ENCODE results near the gene SNED1.

The SNED1 gene

GRCh38 chr2:241068942-241069810, 70.8 kb downstream of the SNED1 start:
- TF ChIP-seq POU2F2 (IDR thresholded peaks at IDR 0.05; ENCODE audit: low read depth, low read length): no peak
- no peak for TF ChIP-seq POLR2A (IDR thresholded peaks at IDR 0.05; ENCODE audit: low read depth, low read length)
- no peak for TF ChIP-seq TAF1 (IDR thresholded peaks at IDR 0.05; ENCODE audit: low read depth, low read length)
- no peak for TF ChIP-seq PAX5 (IDR thresholded peaks at IDR 0.05; ENCODE audit: insufficient read depth, low read length, severe bottlenecking)
- no peak for TF ChIP-seq POLR2AphosphoS5 (IDR thresholded peaks at IDR 0.05; ENCODE audit: low read depth, low read length)
- TF ChIP-seq SPI1 (IDR thresholded peaks at IDR 0.05; ENCODE audit: low read depth, low read length): no peak
- no peak for FAIRE-seq
- DNase-seq (ENCODE audit: insufficient read length, low spot score): no peak

GRCh38 chr2:241069821-241070281, 71.4 kb downstream of the SNED1 start:
- DNase-seq (ENCODE audit: insufficient read length, low spot score) (no peak), FAIRE-seq (no peak)
- TF ChIP-seq POU2F2 (IDR thresholded peaks at IDR 0.05; ENCODE audit: low read depth, low read length) (no peak), POLR2AphosphoS5 (IDR thresholded peaks at IDR 0.05; ENCODE audit: low read depth, low read length) (no peak), POLR2A (IDR thresholded peaks at IDR 0.05; ENCODE audit: low read depth, low read length) (no peak), SPI1 (IDR thresholded peaks at IDR 0.05; ENCODE audit: low read depth, low read length) (no peak)

- FAIRE-seq: no peak
- TF ChIP-seq TAF1 (IDR thresholded peaks at IDR 0.05; ENCODE audit: low read depth, low read length) (no peak), POU2F2 (IDR thresholded peaks at IDR 0.05; ENCODE audit: low read depth, low read length) (no peak), SPI1 (IDR thresholded peaks at IDR 0.05; ENCODE audit: low read depth, low read length) (no peak), POLR2AphosphoS5 (IDR thresholded peaks at IDR 0.05; ENCODE audit: low read depth, low read length) (no peak), POLR2A (IDR thresholded peaks at IDR 0.05; ENCODE audit: low read depth, low read length) (no peak), PAX5 (IDR thresholded peaks at IDR 0.05; ENCODE audit: insufficient read depth, low read length, severe bottlenecking) (no peak)
- no peak for DNase-seq (ENCODE audit: insufficient read length, low spot score)
Measured at GRCh38 chr2:241070361-241070760, 71.9 kb downstream of the SNED1 start.

GRCh38 chr2:241070811-241071676, 72.6 kb downstream of the SNED1 start:
- no peak for FAIRE-seq
- TF ChIP-seq POU2F2 (IDR thresholded peaks at IDR 0.05; ENCODE audit: low read depth, low read length) (no peak), POLR2A (IDR thresholded peaks at IDR 0.05; ENCODE audit: low read depth, low read length) (no peak), PAX5 (IDR thresholded peaks at IDR 0.05; ENCODE audit: insufficient read depth, low read length, severe bottlenecking) (no peak), SPI1 (IDR thresholded peaks at IDR 0.05; ENCODE audit: low read depth, low read length) (no peak), POLR2AphosphoS5 (IDR thresholded peaks at IDR 0.05; ENCODE audit: low read depth, low read length) (no peak), TAF1 (IDR thresholded peaks at IDR 0.05; ENCODE audit: low read depth, low read length) (no peak)
- no peak for DNase-seq (ENCODE audit: insufficient read length, low spot score)

- no peak for TF ChIP-seq TAF1 (IDR thresholded peaks at IDR 0.05; ENCODE audit: low read depth, low read length)
- no peak for TF ChIP-seq SPI1 (IDR thresholded peaks at IDR 0.05; ENCODE audit: low read depth, low read length)
- no peak for TF ChIP-seq POU2F2 (IDR thresholded peaks at IDR 0.05; ENCODE audit: low read depth, low read length)
- TF ChIP-seq PAX5 (IDR thresholded peaks at IDR 0.05; ENCODE audit: insufficient read depth, low read length, severe bottlenecking): no peak
- no peak for TF ChIP-seq POLR2AphosphoS5 (IDR thresholded peaks at IDR 0.05; ENCODE audit: low read depth, low read length)
- no peak for TF ChIP-seq POLR2A (IDR thresholded peaks at IDR 0.05; ENCODE audit: low read depth, low read length)
- no peak for FAIRE-seq
- DNase-seq (ENCODE audit: insufficient read length, low spot score): no peak
Measured at GRCh38 chr2:241071677-241072111, 73.3 kb downstream of the SNED1 start.

- FAIRE-seq (no peak), DNase-seq (ENCODE audit: insufficient read length, low spot score) (no peak)
- TF ChIP-seq SPI1 (IDR thresholded peaks at IDR 0.05; ENCODE audit: low read depth, low read length) (no peak), PAX5 (IDR thresholded peaks at IDR 0.05; ENCODE audit: insufficient read depth, low read length, severe bottlenecking) (no peak), POU2F2 (IDR thresholded peaks at IDR 0.05; ENCODE audit: low read depth, low read length) (no peak), POLR2AphosphoS5 (IDR thresholded peaks at IDR 0.05; ENCODE audit: low read depth, low read length) (no peak), TAF1 (IDR thresholded peaks at IDR 0.05; ENCODE audit: low read depth, low read length) (no peak)
Measured at GRCh38 chr2:241072151-241072550, 73.7 kb downstream of the SNED1 start.

GRCh38 chr2:241072553-241073165, 74.2 kb downstream of the SNED1 start:
- FAIRE-seq (no peak), DNase-seq (ENCODE audit: insufficient read length, low spot score) (no peak)
- TF ChIP-seq POU2F2 (IDR thresholded peaks at IDR 0.05; ENCODE audit: low read depth, low read length) (no peak), POLR2A (IDR thresholded peaks at IDR 0.05; ENCODE audit: low read depth, low read length) (no peak), POLR2AphosphoS5 (IDR thresholded peaks at IDR 0.05; ENCODE audit: low read depth, low read length) (no peak), SPI1 (IDR thresholded peaks at IDR 0.05; ENCODE audit: low read depth, low read length) (no peak), PAX5 (IDR thresholded peaks at IDR 0.05; ENCODE audit: insufficient read depth, low read length, severe bottlenecking) (no peak), TAF1 (IDR thresholded peaks at IDR 0.05; ENCODE audit: low read depth, low read length) (no peak)

- FAIRE-seq (no peak), DNase-seq (ENCODE audit: insufficient read length, low spot score) (no peak)
- TF ChIP-seq PAX5 (IDR thresholded peaks at IDR 0.05; ENCODE audit: insufficient read depth, low read length, severe bottlenecking) (no peak), POLR2A (IDR thresholded peaks at IDR 0.05; ENCODE audit: low read depth, low read length) (no peak), SPI1 (IDR thresholded peaks at IDR 0.05; ENCODE audit: low read depth, low read length) (no peak), TAF1 (IDR thresholded peaks at IDR 0.05; ENCODE audit: low read depth, low read length) (no peak), POLR2AphosphoS5 (IDR thresholded peaks at IDR 0.05; ENCODE audit: low read depth, low read length) (no peak), POU2F2 (IDR thresholded peaks at IDR 0.05; ENCODE audit: low read depth, low read length) (no peak)
Measured at GRCh38 chr2:241073166-241074064, 75.0 kb downstream of the SNED1 start.
